Measurements from ENCODE around the gene LITAFD.

GRCh38 chr16:8894736-8895334 is 12.7 kb downstream of the LITAFD start:
- TF ChIP-seq, protein P1, sequence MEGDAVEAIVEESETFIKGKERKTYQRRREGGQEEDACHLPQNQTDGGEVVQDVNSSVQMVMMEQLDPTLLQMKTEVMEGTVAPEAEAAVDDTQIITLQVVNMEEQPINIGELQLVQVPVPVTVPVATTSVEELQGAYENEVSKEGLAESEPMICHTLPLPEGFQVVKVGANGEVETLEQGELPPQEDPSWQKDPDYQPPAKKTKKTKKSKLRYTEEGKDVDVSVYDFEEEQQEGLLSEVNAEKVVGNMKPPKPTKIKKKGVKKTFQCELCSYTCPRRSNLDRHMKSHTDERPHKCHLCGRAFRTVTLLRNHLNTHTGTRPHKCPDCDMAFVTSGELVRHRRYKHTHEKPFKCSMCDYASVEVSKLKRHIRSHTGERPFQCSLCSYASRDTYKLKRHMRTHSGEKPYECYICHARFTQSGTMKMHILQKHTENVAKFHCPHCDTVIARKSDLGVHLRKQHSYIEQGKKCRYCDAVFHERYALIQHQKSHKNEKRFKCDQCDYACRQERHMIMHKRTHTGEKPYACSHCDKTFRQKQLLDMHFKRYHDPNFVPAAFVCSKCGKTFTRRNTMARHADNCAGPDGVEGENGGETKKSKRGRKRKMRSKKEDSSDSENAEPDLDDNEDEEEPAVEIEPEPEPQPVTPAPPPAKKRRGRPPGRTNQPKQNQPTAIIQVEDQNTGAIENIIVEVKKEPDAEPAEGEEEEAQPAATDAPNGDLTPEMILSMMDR (conservative IDR thresholded peaks at IDR 0.05), result no peak
- no peak for TF ChIP-seq EZH2 (IDR thresholded peaks at IDR 0.05; ENCODE audit: low read depth)
